HG03432 (cell line): ENCODE measurements around the gene MEIS1.

ENCODE experiments used
- ATAC-seq: cut with Tn5 transposase; IDR thresholded peaks from one replicate; pipeline ENCODE4 v1.9.1; 2021; ENCODE audit warnings: mild to moderate bottlenecking, moderate library complexity; ENCODE audit not compliant: unreplicated experiment

Gene MEIS1

DNA sequence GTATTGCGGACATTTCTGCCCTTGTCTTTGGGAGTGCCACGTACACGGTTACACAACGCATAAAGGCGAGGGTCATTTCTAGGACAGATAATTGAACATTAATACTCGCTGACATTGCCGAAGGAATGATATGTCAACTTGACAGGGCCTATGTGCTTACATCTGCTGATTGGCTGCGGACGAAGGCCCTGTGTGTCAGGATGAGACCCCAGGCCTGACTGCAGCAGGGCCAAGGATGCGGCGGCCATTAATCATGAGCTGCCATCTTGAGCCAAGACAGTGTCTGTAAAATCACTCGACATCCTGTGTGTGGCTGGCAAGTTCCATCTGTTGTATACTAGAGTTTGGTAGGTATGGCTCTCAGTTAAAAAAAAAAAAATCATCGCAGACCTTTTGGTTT, 96.6 kb downstream of the MEIS1 start:
- ATAC-seq, result no peak

- no peak for ATAC-seq
Measured at GRCh38 chr2:66532972-66533868, 98.3 kb downstream of the MEIS1 start.

DNA sequence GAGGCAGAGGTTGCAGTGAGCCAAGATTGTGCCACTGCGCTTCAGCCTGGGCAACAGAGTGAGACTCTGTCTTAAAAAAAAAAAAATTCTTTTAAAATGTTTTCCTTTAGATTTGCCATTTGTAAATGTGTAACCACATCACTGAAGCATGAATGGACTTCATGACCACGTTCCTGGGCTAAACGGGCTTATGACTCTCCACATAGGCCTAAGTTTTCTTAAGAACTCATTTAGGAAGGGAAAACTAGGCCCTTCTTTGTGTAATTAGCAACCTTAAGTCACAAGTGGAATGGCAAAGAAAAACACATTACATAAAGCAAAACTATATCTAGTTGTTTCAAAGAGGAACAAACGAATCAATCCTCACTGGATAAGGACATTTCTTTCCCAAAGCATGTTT, 99.5 kb downstream of the MEIS1 start:
- ATAC-seq, result no peak

GRCh38 chr2:66535574-66536289, 100.8 kb downstream of the MEIS1 start:
- no peak for ATAC-seq

- no peak for ATAC-seq
Measured at GRCh38 chr2:66536290-66536673, 101.4 kb downstream of the MEIS1 start.

DNA sequence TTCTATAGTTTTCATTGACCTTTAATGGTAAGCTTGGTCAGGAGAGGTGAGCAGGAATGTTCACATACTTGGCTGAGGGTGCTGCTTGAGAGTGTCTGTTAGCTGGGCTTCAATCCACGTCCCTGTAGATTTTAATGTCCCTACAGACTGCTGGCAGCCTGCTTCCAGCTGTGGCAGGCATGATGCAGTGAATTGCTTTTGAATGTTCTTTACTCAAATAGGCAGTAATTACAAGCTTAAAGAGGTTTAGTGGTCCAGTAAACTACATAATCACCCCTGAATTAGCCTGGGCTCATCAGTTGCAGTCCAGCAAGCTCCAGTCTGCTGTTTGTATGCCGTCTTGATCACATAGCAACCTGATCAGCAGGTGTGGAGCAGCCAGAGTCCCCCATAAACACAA, 102.1 kb downstream of the MEIS1 start:
- ATAC-seq, result no peak

DNA sequence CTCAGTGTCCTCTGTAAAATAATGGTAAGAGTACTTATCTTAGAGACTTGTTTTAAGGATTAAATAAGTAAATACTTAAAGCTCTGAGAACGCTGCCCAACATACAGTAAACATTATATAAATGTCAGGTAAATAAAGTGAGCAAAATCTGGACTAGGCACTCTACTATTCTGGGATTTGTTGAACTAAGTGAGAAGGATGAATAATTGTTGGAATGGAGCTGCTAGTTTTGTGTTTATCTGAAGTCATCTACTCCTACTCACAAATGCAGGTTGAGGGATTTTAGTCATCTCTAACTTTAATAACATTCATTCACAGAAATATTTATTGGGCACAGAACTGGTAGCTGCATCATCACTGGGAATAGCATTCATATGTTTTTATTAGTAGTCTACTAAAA, 103.4 kb downstream of the MEIS1 start:
- no peak for ATAC-seq

DNA sequence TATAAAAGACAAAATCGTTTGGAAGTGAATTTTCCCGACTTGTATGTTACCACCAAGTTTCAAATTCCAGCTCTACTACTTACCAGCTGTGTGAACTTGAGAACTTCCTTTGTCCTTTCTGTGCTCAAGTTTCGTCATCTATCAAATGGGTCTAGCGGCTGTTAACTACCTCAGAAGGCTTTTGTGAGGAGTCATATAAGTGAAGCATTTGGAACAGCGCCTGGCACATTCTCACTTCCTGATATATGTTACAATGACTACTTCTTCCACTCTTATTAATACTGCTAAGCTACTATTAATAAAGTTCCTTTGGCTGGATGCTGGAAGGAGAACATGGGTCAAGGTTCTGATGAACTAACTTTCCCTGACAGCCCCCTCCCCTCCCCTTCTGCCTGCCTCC, 104.5 kb downstream of the MEIS1 start:
- no peak for ATAC-seq

- ATAC-seq, result no peak
Measured at GRCh38 chr2:66541646-66542045, 106.7 kb downstream of the MEIS1 start.

DNA sequence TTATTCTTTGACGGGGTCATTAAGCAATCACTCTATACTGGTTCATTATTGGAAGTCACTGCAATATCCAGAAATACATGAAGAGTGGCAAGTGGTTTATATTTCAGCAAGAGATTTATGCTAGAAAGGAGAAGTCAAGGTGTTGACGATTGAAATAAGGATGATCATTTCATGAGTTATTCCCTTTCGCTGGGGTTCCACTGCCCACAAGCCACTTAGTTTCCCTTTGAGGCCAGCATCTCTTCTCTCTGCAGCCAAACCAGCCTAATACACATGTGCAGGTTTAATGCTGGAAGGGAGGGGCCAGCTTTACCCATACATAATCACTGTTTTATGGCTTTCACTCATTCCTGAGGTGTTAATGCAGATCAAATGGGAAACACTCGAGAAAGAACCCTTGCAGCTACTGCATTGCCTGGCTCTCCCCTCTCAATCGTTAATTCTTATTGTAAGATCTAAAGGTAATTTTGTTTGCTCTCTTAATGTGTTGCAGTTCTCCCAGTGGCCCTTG, 108.4 kb downstream of the MEIS1 start:
- ATAC-seq, result no peak

DNA sequence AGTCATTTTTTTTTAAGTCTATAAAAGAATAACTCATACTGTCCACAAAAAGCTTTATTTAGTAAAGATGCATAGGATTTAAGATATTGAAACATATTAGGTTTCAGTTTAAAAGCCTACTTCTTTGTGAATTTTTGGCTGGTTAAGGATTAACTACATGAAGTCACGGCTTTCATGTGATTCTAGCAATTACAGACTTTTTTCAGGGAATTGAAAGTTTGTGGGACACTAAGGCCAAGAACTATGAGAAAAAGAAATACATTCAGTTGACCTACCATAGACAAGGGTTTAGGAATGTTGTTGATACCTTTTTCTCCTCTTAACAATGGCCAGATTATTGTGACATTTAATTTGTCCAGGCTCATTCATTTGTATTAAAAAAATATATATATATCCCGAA, 109.3 kb downstream of the MEIS1 start:
- ATAC-seq, result no peak

DNA sequence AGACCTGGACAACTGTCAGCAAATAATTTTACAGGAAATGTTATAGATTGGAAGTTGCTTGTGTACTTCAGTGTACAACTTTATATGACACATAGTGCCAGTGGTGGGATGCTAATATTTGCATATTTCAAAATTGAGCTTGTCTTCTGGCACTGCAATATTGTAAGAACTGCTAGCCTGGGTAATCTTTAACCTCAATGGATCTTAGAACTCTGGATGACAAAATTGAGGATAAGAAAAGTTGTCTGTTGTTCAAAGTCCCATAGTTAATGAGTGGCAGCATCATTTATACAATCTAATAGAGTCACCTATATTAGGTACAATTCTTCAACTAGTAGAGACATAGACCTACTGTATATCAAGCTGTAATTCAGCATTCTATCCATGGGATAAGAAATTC, 110.3 kb downstream of the MEIS1 start:
- no peak for ATAC-seq

GRCh38 chr2:66547118-66547517, 112.2 kb downstream of the MEIS1 start:
- ATAC-seq, result no peak

DNA sequence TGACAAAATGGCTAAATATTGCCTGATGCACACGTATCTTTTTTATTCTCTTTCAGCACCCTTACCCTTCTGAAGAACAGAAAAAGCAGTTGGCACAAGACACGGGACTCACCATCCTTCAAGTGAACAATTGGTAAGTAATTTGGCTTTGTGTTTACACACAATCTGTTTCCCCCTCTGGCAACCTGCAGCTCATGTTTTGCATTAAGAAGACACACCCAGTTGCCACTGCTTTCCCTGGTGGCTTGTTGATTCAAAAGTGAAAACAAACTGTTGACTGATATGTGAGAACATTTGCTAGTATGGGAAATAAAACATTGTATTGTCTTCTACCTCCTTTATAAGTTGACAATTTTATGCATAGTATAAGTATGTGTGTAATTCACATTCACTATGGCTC, 113.0 kb downstream of the MEIS1 start:
- ATAC-seq, result no peak

DNA sequence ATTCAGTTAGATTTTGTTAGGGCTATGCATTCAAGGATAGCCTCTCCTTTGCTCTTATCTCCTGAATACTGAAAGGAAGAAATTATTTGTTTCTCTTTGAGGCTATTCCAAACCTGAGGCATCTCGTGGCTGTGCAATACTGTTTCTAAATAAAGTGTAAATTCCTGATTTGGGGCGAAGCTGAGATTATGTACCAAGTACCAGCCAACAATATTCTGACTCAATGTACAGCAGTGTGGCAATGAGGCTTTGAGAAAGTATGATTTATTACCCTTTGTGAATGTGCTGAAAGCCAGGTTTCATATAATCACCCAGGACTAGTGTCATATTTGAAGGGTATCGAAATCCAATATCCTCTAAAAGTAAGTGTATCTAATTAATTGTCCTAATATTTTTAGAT, 113.5 kb downstream of the MEIS1 start:
- ATAC-seq, result no peak

DNA sequence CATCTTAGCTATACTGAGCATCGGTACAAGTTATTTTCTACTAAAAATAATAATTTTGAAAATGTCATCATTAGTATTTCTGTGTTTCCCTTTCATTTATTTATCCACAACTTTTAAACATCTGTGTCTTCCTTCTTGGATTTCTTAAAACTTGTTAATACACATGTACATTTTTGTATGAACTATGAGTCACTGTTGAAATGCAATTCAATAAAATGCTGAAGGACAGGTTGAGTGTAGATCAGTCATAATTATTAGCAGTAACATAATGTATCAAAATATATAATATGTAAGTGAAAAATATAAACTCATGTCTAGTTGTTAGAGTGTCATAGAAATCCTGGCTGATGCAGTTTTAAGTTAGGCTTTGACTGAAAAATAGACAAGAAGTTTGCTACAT, 115.9 kb downstream of the MEIS1 start:
- ATAC-seq, result no peak

- ATAC-seq, result no peak
Measured at GRCh38 chr2:66553370-66553769, 118.4 kb downstream of the MEIS1 start.

DNA sequence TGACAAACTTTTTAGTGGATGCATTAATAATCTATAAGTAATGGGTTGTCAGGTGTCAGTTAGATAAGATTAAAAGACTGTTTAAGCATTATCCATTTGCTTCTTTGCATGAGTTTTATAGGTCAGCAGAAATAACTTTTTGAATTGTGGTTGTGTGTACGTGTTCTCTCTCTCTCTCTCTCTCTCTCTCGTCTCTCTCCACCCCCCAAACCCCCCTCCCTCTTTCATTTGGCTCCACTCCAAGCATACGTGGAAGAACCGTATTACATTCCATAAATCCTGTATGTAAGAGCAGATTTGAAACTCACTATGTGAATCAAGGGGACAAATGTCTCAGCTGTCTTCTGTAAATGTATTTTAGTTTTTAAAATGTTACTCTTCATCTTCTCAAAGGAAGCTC, 120.2 kb downstream of the MEIS1 start:
- no peak for ATAC-seq

DNA sequence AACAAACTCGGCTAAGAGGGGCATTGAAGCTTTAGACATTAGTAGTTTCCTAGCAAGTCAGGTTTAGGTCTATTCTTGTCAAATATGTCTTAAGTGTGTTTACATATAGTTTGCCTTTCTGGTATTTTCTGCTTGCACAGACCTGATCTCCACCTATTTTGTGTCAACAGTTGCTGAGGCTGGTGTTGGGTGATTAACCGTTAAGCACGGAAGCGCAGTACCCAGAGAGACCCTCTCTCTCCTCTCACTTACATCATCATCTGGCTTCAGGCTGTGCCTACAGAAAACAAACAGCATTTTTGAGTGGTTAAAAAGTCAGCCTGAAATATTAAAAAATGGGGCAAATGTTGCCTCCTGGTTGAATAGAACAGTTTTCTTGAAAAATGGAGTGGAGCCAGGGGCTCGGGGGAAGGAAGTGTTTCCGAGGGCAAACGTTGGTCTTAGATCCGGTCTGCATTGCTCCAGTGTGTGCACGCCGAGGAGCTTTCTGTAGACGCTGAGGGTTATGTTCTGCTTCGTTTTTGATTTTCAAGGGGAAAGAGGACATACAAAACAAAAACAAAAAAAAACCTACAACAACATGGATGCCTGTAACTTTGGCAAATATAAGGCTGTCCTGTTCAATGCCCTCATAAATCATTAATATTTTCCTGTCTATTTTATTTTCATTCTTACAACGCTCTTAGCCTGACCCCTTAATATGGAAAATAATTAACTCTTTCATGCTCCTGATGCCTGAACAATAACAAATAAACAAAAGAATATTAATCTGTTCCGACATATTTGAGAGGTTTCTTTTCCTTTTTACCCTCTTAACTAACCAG, 120.8 kb downstream of the MEIS1 start:
- ATAC-seq, result no peak

DNA sequence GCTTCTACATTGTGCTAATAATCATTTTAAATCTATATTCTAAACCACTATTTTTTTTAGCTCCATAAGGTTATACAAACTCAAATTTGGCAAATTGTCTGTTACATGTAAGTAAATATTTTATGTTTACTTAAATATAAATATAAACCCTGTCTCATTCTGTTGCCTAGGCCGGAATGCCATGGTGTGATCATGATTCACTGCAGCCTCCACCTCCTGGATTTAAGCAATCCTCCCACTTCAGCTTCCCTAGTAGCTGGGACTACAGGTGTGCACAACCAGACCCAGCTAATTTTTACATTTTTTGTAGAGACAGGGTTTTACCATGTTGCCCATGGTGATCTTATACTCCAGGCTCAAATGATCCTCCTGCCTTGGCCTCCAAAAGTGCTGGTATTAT, 124.7 kb downstream of the MEIS1 start:
- no peak for ATAC-seq

DNA sequence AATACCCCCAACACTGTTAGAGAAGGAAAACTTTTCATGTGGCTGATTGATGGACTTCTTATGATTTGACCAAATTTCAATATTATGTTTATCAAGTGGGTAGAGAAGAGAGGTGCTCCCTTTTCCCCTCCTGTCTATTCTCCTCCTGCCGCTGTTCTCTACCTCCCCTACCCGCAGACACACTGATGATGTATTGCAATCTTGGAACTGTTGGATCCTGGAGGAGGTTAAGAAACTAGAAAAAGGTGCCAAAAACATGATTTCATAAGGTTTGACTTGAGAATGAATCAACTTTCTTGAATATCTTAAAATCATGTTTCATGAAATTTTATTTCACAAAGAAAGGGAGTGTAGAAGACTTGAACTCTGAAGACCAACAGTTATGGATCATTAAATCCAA, 125.8 kb downstream of the MEIS1 start:
- ATAC-seq, result no peak
